ENCODE data around the gene FGFR3.

FGFR3 gene

GRCh38 chr4:1808851-1809753, 16.0 kb downstream of the FGFR3 start:
- TF ChIP-seq, protein P1, sequence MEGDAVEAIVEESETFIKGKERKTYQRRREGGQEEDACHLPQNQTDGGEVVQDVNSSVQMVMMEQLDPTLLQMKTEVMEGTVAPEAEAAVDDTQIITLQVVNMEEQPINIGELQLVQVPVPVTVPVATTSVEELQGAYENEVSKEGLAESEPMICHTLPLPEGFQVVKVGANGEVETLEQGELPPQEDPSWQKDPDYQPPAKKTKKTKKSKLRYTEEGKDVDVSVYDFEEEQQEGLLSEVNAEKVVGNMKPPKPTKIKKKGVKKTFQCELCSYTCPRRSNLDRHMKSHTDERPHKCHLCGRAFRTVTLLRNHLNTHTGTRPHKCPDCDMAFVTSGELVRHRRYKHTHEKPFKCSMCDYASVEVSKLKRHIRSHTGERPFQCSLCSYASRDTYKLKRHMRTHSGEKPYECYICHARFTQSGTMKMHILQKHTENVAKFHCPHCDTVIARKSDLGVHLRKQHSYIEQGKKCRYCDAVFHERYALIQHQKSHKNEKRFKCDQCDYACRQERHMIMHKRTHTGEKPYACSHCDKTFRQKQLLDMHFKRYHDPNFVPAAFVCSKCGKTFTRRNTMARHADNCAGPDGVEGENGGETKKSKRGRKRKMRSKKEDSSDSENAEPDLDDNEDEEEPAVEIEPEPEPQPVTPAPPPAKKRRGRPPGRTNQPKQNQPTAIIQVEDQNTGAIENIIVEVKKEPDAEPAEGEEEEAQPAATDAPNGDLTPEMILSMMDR (IDR thresholded peaks at IDR 0.05; ENCODE audit: control insufficient read depth, insufficient read depth, low read depth, low read length, missing control alignments), result no peak

GRCh38 chr4:1809754-1810502, 16.8 kb downstream of the FGFR3 start:
- DNase-seq (ENCODE audit: low read depth), result peak; percentile 1
- TF ChIP-seq, protein P1 (IDR thresholded peaks at IDR 0.05; ENCODE audit: control insufficient read depth, insufficient read depth, low read depth, low read length, missing control alignments), result peak; percentile 94
- no peak overlapping the region for H3K4me3 ChIP-seq (ENCODE audit: control insufficient read depth, low read depth, low read length)

More at GRCh38 chr4:1808851-1809753, 16.0 kb downstream of the FGFR3 start:
- H3K4me3 ChIP-seq (ENCODE audit: control insufficient read depth, low read depth, low read length), result no peak overlapping the region
- no peak for DNase-seq (ENCODE audit: low read depth)

- H3K4me3 ChIP-seq (ENCODE audit: control insufficient read depth, low read depth, low read length), result no peak overlapping the region
- DNase-seq (ENCODE audit: low read depth), result no peak
- TF ChIP-seq, protein P1 (IDR thresholded peaks at IDR 0.05; ENCODE audit: control insufficient read depth, insufficient read depth, low read depth, low read length, missing control alignments), result no peak
These were observed 17.7 kb downstream of the FGFR3 start for GRCh38 chr4:1810765-1811164.

GRCh38 chr4:1812720-1813119, 19.6 kb downstream of the FGFR3 start:
- H3K4me3 ChIP-seq (ENCODE audit: control insufficient read depth, low read depth, low read length), result no peak overlapping the region
- TF ChIP-seq, protein P1 (IDR thresholded peaks at IDR 0.05; ENCODE audit: control insufficient read depth, insufficient read depth, low read depth, low read length, missing control alignments), result no peak

DNA sequence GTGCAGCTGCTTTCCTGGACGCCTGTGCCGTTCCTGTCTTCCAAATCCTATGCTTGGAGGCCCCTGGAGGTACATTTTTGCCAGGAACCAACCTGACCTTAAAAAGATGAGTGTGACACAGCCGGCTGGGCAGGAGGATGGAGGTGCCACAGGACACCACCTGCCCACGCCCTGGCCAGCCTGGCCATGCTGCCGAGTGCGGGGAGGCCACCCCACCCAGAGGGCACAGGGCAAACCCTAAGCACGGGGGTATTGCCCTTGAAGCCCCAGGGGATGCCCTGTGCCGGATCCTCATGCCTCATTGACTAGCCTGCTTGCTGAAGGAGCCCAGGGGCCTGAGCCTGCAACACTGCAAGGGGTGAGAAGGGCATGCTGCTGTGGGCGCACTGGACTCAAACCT, 20.1 kb downstream of the FGFR3 start:
- no peak for DNase-seq (ENCODE audit: low read depth)
- H3K4me3 ChIP-seq (ENCODE audit: control insufficient read depth, low read depth, low read length), result no peak overlapping the region
- TF ChIP-seq, protein P1 (IDR thresholded peaks at IDR 0.05; ENCODE audit: control insufficient read depth, insufficient read depth, low read depth, low read length, missing control alignments), result no peak

More at GRCh38 chr4:1812720-1813119, 19.6 kb downstream of the FGFR3 start:
- no peak for DNase-seq (ENCODE audit: low read depth)

DNA sequence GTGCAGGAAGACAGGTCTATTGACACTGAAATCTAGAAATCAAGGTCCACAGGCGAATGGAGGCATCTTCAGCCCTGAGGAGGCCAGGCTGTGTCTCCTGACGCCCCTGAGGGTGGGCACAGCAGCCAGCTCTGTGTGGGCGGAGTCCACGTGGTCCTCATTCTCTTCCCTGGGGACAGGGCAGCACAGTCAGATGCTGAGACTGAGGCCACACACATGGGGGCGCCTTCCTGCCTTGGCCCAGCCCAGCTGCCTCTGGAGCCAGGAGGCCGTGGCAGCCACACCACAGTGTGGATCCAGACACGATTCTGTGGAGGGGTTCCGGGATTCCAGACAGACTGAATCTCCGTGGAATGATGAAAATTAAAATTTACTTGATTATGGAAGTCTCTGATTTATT, 20.8 kb downstream of the FGFR3 start:
- TF ChIP-seq, protein P1 (IDR thresholded peaks at IDR 0.05; ENCODE audit: control insufficient read depth, insufficient read depth, low read depth, low read length, missing control alignments), result peak; percentile 12
- no peak overlapping the region for H3K4me3 ChIP-seq (ENCODE audit: control insufficient read depth, low read depth, low read length)
- no peak for DNase-seq (ENCODE audit: low read depth)

Data from AG09309 (cell line).